OCI-M1 (cell line): ENCODE measurements around the gene TMTC1.
A peak's percentile ranks its signal among the peaks of the same experiment; 100 is the strongest.

Experiments
- DNase-seq: peaks from one replicate; lab custom pipeline; 2025; lab: John Stamatoyannopoulos, UW

The TMTC1 gene

DNA sequence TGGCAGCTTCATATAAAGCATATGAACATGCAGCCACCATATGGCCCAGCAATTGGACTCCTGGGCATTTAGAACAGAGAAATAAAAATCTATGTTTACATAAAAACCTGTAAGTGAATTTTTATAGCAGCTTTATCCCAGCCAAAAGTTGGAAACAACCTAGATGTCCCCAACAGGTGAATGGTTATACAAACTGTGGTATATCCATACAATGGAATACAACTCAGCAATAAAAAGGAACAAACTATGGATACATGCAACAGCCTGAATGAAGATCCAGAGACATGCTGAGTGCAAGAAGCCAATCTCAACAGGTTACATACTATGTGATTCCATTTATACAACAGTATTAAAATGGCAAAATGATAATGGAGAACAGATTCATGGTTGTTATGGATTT, 3.7 kb downstream of the TMTC1 start:
- DNase-seq: no peak

DNA sequence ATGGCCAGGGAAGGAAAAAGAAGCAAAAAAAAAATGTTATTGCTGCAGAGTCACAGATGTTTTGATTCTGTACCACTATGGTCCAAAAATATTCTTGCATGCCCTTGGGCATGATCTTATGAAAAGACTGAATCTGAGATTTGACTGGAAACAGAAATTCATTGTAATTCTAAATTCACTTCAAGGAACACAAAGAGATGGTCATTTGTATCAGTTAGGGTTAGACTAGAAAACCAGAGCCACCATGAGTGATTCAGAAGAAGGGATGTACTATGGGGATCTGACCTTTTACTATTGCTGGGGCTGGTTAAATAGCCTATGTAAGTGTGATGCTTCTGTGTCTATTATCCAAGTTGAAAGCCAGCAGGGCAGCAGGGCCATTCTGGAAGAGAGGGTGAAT, 5.2 kb downstream of the TMTC1 start:
- no peak for DNase-seq

DNA sequence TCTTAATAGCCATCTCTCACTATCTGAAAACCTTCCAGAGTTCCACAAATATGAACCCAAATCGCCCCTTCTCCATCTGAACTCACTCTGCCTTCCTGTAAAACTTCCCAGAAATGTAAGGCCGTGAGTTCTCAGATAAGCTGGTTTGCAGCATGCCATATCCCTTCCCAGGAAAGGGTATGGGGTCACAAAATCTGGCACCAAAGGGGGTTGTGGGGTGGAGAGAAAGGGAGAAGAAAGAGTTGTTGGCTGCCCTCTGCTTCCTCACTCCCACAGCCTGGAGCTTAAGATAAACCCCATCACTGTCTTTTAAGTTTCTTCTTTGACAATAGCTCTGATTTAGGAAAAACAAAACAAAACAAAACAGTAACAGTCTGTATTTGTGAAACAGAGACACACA, 10.7 kb downstream of the TMTC1 start:
- DNase-seq: no peak

DNA sequence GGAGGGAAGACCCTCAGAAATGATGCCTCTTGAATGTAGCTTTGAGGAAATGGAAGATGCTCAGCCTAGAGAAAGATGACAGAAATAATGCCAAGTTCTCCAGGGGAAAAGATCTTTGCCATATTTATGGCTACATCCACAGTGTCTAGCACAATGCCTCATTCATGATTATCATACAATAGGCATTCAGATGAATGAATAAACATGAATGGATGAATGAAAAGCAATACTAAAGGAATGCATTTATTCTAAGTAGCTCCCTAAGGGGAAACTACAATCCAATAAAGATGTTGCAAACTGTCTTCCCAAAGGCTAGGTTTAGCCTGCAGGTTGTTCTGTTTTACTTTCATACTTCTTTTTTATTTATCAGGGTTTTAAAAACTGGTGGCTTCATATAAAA, 12.0 kb downstream of the TMTC1 start:
- no peak for DNase-seq

DNA sequence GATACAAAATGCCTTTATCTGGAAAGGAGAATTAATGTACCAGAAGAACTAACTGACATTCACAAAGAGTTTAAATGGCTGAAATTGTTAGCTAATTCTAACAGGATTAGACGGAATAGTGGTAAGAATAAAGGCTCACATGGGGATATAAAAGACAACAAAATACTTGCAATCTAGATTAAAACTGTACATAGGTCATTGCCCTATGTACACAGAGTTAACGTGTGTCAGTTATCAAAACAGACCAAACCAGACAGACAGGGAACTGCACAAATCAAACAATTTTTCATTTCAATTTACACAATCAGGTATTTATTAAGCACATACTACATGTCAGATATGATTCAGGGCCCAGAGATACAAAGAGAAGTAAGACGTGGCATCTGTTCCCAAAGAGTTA, 12.6 kb downstream of the TMTC1 start:
- no peak for DNase-seq

DNA sequence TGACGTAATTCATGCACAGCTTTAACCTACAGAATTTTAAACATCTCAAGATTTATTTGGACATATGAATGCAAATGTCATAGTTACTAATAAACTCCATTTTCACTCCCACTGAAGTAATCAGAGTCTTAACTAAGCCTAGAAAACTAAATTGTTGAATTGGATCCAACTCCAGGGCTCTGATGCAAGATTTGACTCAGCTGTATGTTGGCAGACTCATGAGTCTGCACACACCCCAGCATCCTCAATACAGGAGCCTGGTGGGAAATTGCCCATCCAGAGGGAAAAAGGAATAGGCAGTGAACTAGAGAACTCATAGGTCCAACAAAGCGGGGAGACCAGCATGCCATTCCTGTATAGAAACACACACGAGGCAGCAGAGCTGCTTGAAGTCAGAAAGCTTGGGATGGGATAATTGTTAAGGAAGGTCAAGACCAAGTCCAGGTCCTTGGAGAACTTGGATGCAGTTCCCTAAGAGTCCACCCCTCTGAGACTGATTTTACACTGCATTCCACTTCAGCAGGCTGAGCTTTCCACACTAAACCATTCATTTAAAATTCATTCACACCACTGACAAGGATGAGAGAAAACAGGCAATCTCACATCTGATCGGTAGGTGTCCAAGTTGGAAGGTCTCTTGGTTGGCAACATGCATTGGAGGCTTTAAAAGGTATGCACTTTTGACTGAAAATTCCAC, 14.4 kb downstream of the TMTC1 start:
- DNase-seq: no peak

DNA sequence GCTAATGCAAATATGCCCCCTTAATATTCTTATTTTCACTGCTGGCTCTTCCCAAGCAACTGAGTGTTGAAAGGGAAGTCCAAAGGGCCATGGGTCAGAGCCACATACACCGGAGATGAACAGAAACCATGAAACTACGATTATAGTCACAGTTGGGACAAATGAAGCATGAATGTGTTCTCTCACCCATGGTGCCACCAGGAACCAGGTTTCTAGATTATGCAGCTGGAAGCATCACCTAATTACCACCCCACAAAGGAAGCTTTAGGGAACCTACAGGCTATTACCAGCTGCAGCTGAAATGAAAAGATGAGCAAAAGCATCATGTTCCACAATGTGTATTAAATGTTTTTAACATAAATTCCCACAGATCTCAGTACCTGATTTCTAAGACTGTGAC, 15.4 kb downstream of the TMTC1 start:
- no peak for DNase-seq

DNA sequence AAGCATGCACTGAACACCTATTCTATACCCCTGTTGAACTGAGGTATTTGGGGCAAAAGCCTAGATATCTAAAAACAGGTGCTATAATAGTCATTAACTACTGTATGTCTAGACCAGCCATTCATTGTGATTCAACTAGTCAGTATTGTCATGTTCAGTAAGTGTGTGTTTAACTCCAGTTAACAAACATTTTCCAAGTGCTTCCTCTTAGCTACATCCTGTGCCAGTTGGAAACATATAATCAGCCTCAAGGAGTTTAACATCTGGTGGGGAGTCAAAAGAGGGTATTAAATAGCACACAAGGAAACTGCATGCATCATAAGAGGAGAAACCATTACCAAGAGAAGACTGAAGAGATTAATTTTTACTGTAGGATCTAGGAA, 20.4 kb downstream of the TMTC1 start:
- DNase-seq: no peak

DNA sequence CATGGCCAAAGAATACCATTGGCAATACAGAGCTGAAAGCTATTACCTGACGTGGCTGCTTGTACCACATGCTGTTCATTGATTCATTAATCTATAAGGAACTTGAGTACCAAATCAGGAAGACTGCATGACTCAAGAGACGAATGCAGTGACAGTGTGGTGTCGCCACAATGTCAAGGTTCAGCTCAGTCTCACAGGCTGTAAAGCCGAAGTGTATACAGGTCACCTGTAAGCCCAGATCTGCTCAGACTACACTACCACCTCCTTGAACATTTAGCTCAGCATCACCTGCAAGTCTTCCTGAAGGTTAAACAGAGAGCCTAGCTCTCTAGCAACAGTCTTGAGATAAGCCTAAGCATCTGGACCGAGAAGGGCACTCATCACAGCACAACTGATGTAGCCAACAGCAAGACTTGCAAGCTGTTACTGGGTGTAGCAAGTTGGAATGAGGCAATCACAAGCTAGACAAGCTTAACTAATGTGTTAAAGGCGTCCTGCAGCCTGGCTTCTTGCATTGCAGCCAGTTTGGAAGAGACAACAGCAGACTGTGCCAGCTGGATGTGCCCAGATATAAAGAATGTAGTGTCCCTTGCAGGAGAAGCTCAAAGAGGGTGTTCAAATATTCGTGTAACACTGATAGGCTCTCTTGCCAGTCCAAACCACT, 21.0 kb downstream of the TMTC1 start:
- DNase-seq: no peak

DNA sequence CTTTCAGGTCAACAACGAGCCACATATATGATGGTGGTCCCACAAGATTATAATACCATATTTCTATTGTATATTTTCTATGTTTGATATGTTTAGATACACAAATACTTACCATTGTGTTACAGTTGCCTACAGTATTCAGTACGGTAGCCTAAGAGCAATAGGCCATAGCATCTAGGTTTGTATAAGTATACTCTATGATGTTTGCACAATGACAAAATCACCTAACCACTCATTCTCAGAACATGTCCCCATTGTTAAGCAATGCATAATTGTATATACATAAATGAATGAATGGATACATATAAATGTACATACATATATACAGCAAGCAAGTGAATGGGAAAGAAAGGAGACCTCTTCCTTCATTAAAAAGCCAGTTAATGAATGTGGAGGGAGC, 23.8 kb downstream of the TMTC1 start:
- no peak for DNase-seq

DNA sequence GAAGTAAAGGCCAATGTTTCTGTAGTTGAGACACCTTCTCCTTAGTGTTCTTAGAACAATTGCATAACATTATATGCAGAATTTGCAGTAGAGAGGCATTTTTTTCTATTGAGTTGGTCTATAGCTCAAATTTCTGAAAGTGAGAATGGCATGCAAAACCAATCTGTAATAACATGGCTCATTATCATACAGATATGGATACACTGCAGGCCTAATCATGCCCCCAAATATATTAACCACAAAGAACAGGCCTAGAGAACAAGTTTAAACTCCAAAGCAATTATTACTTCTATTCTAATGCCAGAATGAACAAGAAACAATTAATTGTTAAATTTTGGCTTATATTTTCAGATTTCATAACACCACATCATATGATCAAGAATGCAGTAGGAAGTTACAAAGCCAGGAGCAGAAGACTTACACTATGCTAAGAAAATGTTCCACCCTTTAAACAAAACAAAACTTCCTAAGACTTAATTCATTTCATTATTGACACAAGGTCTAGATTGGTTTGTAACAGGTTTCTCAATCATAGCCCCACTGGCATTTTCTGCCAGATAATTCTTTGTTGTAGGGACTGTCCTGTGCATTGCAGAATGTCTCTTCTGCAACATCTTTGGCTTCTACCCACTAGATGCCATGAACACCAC, 26.9 kb downstream of the TMTC1 start:
- no peak for DNase-seq

DNA sequence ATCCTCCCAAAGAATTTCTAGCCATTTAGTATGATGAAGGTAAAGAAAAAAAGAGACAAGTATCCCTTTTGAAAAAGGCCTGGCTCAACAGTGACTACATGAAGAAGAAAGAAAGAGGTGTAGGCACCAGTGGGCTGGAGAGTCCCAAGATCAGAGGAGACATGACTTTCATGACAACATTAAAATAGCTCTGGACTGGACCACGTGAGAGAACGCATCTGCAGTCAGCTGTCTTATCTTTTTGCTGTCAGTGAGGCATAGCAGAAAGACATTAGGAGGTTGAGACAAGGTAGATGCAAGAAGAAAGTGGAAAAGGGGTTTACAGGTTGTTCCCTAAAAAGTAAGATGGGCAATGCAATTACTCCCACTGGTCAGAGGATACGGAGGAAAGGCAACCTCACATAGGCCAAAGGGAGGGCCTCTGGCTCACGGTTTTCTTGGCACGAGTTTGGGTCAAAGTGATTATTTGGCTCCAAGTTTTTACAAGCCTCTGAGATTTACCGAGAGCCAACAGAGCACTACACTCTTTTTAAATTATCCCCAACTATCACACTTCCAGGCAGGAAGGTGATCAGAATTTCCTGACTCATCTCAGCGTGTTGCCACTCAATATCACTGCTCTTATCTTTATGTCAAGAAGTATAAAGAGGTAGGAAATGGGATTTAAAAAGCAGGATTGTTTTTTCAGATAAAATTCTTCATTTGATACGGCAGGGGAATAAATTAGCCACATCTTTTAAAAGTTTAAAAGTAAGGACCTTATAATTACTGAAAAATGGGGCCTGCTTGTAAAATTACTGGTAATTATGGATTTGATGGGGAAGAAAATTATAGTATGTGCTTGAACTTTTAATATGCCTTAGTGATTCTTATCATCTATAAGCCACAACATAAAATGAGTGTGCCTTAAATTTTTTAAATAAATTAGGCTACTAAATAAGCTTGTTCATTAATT, 29.2 kb downstream of the TMTC1 start:
- no peak for DNase-seq

DNA sequence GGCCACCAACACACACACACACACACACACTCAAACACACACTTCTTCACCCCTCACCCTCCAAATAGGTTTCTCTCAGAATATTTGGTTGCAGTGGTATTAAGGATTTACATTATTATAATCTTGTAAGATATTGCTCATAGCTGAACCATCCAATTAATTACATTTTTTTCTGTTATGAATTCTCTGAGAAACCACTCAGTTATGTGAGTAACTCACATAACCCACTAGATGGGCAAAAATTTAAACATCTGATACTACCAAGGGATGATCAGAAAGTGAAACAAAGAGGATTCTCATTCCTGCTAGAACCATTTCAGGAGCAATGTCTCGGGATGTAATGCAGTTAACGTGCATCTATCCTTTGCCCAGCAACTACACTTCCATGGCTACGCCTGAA, 31.6 kb downstream of the TMTC1 start:
- DNase-seq: no peak

DNA sequence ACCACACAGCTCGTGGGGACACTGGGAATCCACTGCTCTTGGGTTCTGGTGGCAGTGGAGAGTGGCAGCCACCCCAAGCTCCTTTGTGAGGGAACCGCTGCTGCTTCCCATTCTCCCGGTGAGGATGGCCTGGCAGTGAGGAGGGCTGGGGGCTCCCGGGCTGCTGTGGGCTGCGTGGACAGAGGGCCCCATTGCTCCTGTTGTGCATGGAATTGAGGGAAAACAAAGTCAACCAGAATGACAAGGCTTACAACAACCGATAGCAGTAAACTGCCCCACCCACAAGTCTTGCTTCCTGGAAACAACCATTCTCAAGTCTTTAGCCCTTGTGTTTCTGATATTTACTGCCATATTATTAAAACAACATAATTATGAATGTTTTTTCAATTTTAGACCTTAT, 32.1 kb downstream of the TMTC1 start:
- no peak for DNase-seq

DNA sequence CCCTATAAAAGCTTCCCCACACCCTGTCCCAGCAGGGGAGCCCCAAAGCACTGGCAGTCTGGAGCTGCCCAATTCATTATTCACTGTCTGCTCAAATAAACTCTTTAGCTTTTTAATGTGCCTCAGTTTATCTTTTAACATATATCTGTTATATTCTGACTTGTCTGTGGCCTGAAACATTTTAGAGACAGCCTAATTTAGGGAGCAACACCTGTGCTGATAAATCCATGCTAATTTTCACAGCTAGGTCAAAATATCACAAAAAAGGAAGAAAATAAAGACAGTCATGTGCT, 32.9 kb downstream of the TMTC1 start:
- DNase-seq: no peak

DNA sequence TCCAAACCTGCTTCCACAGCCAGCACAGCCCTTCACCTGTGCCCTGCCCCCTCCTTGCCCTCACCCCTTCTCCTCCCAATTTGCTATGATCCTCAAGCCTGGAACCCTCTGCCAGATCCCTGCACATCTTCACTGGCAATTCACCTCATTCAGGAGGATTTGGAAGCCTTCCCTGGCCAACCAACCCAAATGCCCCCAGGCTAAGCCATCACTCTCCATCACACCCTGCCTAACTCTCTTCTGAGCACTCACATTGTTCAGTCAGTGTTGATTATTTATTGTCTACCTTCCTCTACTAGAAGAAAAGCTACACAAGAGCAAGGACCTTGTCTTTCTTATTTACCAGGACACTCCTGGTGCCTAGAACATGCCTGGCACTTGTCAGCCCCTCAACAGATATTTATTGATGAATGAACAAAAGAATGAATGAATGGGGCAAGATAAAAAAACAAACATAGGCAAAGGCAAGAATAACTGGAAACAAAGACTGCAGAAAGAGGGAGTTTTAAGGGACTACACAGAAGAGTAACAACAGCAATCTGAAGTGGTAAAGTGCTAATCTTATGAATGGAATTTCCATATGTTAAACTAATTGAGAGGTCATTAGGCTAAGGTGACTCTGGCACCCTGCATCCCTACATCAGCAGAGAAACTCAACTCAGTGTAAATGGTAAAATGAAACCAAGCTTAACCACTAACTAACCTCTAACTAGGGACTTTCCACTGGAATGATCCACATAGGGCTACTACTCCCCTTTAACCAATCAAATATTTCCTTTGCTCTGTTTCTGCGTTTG, 33.4 kb downstream of the TMTC1 start:
- no peak for DNase-seq

DNA sequence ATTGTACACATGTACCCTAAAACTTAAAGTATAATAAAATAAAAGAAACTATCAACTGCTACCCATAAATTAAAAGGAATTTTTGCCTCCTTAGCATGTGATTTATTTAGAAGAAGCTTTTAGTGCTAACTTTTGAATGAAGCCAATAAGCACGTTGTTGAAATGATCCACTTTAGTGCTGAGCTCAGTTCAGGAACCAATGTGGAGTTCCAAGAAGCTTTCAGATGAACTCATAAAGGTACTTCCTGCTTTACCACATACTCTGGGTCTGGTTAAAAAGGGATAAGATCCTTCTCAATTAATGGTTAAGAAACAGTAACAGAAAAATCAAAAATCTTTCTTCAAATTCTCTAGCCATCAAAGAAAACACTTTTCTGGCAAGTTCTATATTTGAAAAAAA, 39.4 kb downstream of the TMTC1 start:
- peak; percentile 22 for DNase-seq

DNA sequence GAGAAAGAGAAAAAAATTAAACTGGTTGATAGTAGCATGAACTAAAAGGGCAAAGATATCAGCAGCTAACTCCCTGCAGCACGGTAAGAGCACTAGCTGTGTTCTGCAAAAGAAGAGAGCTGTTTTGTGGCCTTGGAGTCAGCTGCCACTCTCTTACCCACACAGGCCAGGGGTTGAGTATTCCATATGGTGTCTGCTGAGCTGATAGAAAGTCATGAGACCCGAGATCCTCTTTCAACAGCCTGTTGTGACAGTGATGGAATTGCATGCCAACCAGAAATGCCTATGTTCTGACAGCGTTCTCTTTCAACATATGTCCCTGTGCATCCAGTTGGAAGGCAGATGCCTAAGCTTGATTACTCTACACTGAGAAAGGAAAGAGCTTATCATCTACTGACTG, 39.9 kb downstream of the TMTC1 start:
- peak; percentile 67 for DNase-seq

DNA sequence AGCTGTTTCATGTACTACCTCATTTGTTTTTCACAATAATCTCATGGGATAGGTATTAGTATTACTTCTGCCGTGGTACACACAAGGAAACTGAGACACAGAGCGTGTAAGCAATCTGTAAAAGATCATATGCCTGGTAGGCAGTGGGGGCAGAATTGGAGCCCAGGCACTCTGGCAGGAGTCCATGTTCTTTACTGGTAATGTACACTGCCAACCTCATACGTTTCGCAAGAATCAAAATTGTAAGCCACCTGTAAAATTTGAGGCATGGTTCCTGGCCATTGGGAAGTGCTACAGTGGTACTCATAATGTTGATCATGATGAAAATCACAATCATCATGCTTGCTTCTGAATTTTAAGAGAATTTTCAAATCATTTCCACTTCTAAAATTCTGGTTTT, 40.7 kb downstream of the TMTC1 start:
- no peak for DNase-seq

DNA sequence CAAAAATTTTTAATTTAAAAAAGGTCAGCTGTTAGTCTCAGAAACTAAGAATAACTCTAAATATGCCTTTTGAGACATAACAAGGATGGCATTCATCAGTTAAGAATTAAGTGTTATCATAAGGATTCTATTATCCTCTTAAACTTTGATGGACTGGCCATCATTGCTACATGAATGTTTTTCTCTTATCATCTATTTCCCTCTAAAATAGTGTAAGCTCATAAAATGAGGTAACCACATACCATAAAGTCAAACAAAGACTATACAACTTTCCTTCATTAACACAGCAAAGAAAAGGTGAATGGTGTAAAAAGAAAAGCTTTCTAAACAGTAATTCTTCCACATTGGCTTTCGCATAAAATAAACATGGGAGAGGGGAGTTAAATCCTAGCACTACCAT, 41.1 kb downstream of the TMTC1 start:
- DNase-seq: no peak

DNA sequence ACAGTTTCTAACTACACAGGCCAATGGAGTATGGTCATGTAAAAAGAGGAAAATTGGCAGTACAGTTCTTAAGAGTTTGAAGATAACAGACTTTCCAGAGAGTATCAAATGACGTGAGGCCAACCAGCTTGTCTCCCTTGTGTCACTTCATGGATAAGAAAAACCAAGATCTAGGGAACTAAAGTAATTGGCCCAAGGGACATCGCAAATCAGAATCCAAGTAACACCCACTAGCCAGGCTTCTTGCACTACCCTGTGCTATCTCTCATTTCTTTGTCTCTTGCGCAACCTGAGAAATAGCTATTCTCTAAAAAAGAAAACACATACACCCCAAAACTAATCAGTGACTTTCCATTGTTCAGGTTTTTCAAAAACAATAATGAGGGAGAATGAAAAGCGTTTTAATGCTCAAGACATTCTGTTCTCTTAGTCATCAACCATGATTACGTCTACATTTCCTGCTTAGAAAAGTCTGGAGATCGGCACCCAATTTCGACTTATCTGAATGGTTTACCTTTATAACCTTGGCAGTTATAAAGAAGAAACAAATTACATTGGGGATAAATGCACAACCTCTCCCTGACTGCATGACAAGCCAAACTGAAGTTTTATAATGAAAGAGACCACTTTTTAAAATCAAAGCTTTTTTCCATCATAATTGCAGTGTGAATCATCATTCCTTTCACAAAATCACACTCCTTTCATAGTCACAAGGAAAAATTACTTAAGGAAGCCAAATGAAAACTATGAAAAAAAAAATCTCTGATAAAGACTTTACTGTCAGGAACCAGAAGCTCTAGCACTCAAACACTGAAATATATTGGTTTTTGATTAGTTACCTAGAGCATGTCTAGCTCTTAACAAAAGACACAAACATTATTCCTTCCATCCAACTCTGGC, 42.1 kb downstream of the TMTC1 start:
- DNase-seq: peak; percentile 65
